GM23338 (cell line): ENCODE results near the gene PTPRN2.

ENCODE experiments used
- CTCF ChIP-seq, 2 experiments: fragments of 200-600 bp in 1 of 2; sonication (generic) in 1 of 2; conservative IDR thresholded peaks; 2 replicates each; pipeline versions ENCODE4 v1.5.1 to v1.6.1; 2016 to 2017; ENCODE audit warnings: antibody characterized with exemption in 2 of 2, low read depth in 2 of 2, mild to moderate bottlenecking in 2 of 2, moderate library complexity in 1 of 2
- EZH2phosphoT487 ChIP-seq: fragments of 200-600 bp; sonication (generic); IDR thresholded peaks from one replicate; pipeline ENCODE4 v1.8.1; 2018; ENCODE audit warnings: antibody characterized with exemption; ENCODE audit not compliant: unreplicated experiment
- REST ChIP-seq: IDR thresholded peaks from one replicate; pipeline ENCODE4 v1.6.1; 2018; ENCODE audit warnings: antibody characterized with exemption; ENCODE audit not compliant: unreplicated experiment

GRCh38 chr7:158108646-158109293 is 478.9 kb downstream of the PTPRN2 start:
- TF ChIP-seq CTCF (conservative IDR thresholded peaks at IDR 0.05; ENCODE audit: low read depth in 2 of 2) (no peak), REST (no peak), EZH2phosphoT487 (no peak)
